ENCODE measurements around the gene NFIX. TPM values are rescaled to one million over a fixed set of nuclear protein-coding genes. Genes with fewer than 3 reads are reported as not detected.

Gene NFIX
- total RNA-seq, 1 donor from 2014 or later: 8.4 TPM

DNA sequence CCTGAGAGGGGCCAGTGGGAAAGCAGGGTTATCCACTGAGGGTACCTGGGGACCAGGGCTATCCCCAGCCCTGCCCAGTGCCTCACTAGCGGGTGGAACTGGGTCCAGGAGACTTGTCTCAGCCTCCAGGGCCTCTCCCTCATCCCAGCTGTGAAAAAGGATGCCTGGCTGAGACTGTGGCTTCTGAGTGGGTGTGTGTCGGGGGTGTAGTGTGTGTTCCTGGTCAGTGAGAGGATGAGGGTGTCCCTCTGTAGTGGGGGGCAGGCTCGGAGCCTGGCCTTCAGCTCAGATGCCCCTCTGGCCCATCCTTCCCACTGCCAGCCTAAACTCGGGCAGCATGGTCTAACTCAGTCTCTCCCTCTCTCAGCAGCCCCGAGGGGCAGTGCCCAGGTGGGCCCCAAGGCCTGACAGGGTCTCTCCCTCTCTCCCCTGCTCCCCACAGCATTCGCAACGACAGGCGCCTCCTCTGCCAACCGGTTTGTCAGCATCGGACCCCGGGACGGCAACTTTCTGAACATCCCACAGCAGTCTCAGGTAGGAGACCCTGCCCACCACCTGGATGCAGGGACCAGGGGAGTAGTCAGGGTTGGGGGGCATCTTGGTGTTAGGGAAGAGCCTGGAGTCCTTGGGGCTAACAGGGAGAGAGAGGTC, 94.7 kb downstream of the NFIX start:
- Mint-ChIP-seq H3K4me1 (ENCODE audit: low read depth, unreplicated experiment) (peaks cover 26% of the 10 kb centered on the region), H3K36me3 (ENCODE audit: low read depth, unreplicated experiment) (peaks cover 10% of the 10 kb centered on the region), H3K9me3 (ENCODE audit: unreplicated experiment) (no peaks in the 10 kb centered on the region), H3K4me3 (ENCODE audit: unreplicated experiment) (no peak overlapping the region), H3K27ac (ENCODE audit: unreplicated experiment) (no peak overlapping the region), H3K27me3 (ENCODE audit: low read depth, unreplicated experiment) (peaks cover 45% of the 10 kb centered on the region)
- Histone ChIP-seq H3K27ac (ENCODE audit: low read depth, low read length) (peak overlapping the region; percentile 45), H3K9me3 (ENCODE audit: insufficient read depth, low read depth, low read length) (no peaks in the 10 kb centered on the region), H3K4me3 (ENCODE audit: insufficient read depth, low read depth, low read length) (no peak overlapping the region), H4K20me1 (ENCODE audit: insufficient read depth, low read length) (peaks cover 20% of the 10 kb centered on the region), H3K27me3 (ENCODE audit: insufficient read depth, low read length) (no peaks in the 10 kb centered on the region), H3K79me2 (ENCODE audit: insufficient read depth, low read length) (peaks cover 14% of the 10 kb centered on the region), H3K4me1 (ENCODE audit: insufficient read depth, low read length) (peaks cover 47% of the 10 kb centered on the region), H3K4me2 (ENCODE audit: low read length) (no peak overlapping the region), H3K36me3 (ENCODE audit: insufficient read depth, low read length) (peaks cover 2% of the 10 kb centered on the region), H2AFZ (ENCODE audit: low read depth, low read length) (no peak overlapping the region), H3K9ac (ENCODE audit: low read length) (peak overlapping the region; percentile 83)
- FAIRE-seq (no peak), DNase-seq (ENCODE audit: low read depth) (no peak)
- TF ChIP-seq EZH2 (IDR thresholded peaks at IDR 0.05; ENCODE audit: insufficient read depth, low read length): no peak
- TF ChIP-seq, protein P1, sequence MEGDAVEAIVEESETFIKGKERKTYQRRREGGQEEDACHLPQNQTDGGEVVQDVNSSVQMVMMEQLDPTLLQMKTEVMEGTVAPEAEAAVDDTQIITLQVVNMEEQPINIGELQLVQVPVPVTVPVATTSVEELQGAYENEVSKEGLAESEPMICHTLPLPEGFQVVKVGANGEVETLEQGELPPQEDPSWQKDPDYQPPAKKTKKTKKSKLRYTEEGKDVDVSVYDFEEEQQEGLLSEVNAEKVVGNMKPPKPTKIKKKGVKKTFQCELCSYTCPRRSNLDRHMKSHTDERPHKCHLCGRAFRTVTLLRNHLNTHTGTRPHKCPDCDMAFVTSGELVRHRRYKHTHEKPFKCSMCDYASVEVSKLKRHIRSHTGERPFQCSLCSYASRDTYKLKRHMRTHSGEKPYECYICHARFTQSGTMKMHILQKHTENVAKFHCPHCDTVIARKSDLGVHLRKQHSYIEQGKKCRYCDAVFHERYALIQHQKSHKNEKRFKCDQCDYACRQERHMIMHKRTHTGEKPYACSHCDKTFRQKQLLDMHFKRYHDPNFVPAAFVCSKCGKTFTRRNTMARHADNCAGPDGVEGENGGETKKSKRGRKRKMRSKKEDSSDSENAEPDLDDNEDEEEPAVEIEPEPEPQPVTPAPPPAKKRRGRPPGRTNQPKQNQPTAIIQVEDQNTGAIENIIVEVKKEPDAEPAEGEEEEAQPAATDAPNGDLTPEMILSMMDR (IDR thresholded peaks at IDR 0.05; ENCODE audit: insufficient read depth, low read depth, low read length): no peak

DNA sequence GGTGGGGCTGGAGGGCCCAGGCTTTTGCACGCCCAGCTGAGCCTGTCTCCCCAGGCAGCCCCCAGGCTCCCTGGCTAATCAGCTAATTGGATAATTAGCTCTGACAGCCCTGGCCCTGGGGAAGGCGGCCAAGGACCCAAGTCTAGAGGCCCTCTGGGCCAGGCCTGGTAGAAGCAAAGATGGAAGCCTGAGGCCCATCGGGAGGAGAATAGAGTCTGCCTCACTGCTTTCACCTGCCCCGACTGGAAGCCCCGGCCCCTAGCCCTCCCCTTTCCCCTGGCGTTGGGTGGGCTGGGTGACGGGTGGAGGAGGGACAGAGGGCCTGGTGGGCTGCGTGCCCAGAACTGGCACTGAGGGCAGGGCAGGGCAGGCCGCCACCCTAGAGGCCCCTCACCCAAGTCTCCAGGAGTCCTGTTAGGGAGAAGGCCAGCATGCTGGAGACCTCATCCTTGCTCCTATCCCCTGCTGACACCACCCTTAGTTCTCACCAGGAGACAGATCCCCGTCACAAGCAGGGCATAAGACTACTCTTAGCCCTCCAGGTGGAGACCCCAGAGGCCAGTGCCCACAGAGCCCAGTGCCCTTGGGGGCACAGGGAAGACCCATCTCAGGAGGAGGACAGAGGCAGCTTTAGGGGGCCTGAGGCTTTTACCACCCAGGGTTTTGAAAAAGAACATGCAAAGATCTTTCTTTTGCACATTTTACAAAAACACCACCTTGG, 95.4 kb downstream of the NFIX start:
- Mint-ChIP-seq H3K27ac (ENCODE audit: unreplicated experiment) (no peak overlapping the region), H3K27me3 (ENCODE audit: low read depth, unreplicated experiment) (peaks cover 38% of the 10 kb centered on the region), H3K9me3 (ENCODE audit: unreplicated experiment) (no peaks in the 10 kb centered on the region), H3K4me3 (ENCODE audit: unreplicated experiment) (no peak overlapping the region), H3K4me1 (ENCODE audit: low read depth, unreplicated experiment) (peaks cover 23% of the 10 kb centered on the region), H3K36me3 (ENCODE audit: low read depth, unreplicated experiment) (peaks cover 6% of the 10 kb centered on the region)
- Histone ChIP-seq H4K20me1 (ENCODE audit: insufficient read depth, low read length) (peaks cover 14% of the 10 kb centered on the region), H3K4me1 (ENCODE audit: insufficient read depth, low read length) (peaks cover 47% of the 10 kb centered on the region), H3K9me3 (ENCODE audit: insufficient read depth, low read depth, low read length) (no peaks in the 10 kb centered on the region), H3K4me2 (ENCODE audit: low read length) (peak overlapping the region; percentile 77), H3K27me3 (ENCODE audit: insufficient read depth, low read length) (no peaks in the 10 kb centered on the region), H3K36me3 (ENCODE audit: insufficient read depth, low read length) (peaks cover 2% of the 10 kb centered on the region), H3K27ac (ENCODE audit: low read depth, low read length) (peak overlapping the region; percentile 81), H3K9ac (ENCODE audit: low read length) (peak overlapping the region; percentile 83), H3K4me3 (ENCODE audit: insufficient read depth, low read depth, low read length) (no peak overlapping the region), H2AFZ (ENCODE audit: low read depth, low read length) (no peak overlapping the region), H3K79me2 (ENCODE audit: insufficient read depth, low read length) (peaks cover 10% of the 10 kb centered on the region)
- TF ChIP-seq EZH2 (IDR thresholded peaks at IDR 0.05; ENCODE audit: insufficient read depth, low read length): no peak
- TF ChIP-seq, protein P1 (IDR thresholded peaks at IDR 0.05; ENCODE audit: insufficient read depth, low read depth, low read length): no peak
- no peak for DNase-seq (ENCODE audit: low read depth)
- no peak for FAIRE-seq

Data from astrocyte (in vitro differentiated cells and primary cell).